Middle frontal gyrus (tissue), 1 donor: ENCODE measurements around the gene RETREG2.
A peak's percentile ranks its signal among the peaks of the same experiment; 100 is the strongest.

Source experiments
- DNase-seq: peaks from one replicate; pipeline ENCODE4 v3.0.0-alpha.2; 2015; ENCODE audit warnings: low spot score; ENCODE audit errors: extremely low spot score

RETREG2 gene, protein sequence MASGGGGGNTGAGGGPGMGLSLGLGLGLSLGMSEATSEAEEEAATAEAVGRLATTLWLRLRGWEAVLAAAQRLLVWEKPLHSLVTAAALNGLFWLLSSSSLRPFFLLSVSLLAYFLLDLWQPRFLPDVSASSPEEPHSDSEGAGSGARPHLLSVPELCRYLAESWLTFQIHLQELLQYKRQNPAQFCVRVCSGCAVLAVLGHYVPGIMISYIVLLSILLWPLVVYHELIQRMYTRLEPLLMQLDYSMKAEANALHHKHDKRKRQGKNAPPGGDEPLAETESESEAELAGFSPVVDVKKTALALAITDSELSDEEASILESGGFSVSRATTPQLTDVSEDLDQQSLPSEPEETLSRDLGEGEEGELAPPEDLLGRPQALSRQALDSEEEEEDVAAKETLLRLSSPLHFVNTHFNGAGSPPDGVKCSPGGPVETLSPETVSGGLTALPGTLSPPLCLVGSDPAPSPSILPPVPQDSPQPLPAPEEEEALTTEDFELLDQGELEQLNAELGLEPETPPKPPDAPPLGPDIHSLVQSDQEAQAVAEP

DNA sequence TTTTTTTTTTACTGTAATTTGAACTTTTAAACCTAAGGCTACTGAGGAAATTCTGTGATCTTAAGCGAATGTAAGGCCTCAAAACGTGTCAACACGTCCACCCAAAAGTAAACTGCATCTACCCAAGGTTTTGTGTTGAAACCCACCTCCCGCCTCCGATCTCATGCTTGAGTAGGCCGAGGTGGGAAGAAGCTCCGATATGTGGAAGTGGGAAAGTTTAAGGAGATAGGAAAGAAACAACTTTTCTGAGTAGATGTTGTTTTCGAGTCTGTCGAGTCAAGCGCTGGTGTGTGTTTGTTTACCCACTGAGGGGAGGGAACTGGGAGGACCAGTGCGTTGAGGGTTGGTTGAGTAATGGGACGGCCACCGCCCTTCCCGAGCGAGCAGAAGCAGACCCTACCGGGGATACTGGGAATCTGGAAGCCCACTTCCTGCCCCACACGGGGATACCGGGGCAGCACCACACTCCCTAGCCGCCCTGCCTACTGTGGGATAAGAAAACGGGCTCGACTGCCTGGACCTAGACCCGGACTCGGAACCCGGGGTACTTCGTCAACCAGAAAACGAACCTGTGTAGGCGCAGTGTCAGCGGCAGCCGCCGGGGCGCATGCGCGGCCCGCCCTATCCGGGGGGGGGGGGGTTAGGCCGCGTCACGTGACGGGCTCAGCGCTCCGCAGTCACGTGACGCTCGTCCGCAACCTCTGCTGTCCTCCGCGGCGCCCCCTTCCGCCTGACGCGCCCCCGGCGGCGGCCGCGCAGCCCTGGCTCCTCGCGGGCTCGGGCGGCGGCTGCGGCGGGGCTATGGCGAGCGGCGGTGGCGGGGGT is at the start of gene RETREG2:
Gene RETREG2, plus strand, starts transcription at position 724 of the 825 bp plus-strand sequence. Its CDS starts 78 bp downstream, at position 802.
- DNase-seq = peak; percentile 83

DNA sequence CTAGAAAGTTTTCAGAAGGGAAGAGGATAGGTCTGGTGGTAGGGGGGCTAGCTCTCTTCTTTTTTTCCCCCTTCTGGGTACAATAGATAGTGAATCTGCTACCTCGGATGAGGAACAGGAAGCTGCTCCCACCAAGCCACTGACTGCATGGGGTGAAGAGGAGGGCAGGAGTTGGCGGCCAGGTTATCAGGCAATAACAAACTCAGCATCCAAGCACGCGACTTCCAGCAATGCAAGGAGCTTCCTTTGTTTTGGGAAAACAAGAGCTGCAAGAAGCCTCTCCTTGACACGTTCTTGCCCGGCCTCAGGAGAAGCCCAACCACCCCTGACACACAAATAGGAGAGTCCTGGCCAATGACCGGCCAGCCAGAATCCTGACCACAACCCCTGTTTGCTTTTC is 49.7 kb upstream of the RETREG2 start:
- DNase-seq = no peak

DNA sequence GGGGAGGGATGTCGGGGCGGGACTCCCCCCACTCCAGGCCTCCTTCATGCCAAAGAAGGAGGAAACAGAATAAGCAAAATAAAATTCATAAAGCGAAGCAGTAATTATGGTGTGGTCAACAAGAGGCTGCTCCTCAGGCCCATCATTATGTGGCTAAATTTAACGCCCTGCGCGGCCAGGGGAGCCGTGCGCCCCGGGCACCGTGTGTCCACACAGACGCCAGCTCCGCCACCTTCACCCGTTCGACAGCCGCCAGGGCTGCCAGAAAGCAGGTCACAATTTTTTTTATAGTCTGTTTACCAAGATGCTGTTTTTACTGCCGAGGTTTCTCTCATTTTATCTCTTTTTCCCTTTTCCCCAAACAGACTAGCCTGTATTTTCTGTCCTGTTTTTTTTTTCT is 48.5 kb upstream of the RETREG2 start:
- DNase-seq = no peak

DNA sequence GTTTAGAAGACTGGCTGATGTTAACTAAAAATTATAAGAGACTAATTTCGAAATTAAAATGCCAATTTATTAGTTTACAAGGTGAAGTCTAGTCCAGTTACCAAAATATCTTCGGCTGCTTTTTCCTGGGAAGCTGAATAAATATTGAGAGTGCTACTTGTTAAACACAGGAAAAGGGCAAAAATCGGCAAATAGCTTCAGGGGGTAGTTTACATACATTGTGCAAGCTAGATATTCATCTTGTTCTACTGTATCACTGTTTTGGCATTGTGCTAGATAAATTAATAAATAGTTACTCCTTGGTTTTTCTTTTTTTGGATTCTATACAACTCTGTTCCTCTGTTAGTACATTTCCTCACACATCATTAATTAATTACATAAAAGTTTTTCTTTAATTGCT is 46.7 kb upstream of the RETREG2 start:
- no peak for DNase-seq

DNA sequence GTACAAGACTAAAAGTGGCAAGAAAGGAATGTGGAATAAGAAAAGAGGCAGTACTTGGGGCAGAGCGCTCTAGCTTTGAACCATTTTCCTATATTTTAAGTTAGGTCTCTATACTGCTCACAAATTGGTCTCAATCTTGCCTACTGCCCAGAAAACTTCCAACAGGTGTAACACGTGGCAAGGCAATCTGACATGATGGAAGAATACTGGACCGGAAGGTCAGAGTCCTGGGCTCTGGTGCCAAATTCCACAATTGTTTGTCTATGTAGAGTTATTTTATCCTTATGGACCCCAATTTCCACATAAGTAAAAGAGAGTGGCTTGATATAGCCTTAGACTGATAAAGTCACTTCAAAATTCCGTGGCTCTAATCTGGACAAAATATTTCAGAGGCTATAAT is 46.3 kb upstream of the RETREG2 start:
- no peak for DNase-seq

DNA sequence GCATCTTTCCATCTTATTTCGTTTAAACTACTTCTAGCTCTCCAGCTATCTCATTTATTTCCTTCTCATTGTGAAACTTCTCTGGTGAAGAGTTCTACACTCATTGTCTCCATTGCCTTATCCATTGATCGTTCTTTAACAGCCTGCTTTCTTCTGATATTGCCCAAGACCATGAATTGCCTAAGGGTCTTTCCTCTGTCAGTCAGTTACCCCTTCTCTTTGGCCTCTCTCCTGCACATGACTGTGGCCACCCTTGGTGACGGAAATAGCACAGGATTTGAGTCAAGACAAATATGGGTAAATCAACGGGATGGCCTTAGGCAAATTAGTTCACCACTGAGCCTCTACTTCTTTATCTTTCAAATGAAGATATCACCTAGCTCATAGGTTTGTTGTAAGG is 44.1 kb upstream of the RETREG2 start:
- no peak for DNase-seq

DNA sequence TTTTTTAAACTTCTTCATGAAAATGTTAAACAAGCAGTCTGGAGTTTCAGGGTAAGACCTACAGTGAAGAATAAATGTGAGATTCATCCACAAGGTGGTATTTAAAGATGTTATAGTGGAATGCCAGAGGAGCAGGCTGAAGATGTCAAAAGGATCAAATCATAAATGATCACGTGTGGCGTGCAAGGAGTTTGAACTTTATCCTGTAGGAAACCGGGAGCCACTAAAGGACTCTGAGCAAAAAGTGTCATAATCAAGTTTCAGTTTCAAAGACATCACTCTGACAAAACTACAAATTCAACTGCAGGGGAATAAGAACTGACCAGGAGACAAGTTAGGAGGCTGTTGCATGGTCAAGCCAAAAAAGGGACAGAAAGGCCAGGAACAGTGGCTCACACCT is 37.4 kb upstream of the RETREG2 start:
- DNase-seq = no peak

DNA sequence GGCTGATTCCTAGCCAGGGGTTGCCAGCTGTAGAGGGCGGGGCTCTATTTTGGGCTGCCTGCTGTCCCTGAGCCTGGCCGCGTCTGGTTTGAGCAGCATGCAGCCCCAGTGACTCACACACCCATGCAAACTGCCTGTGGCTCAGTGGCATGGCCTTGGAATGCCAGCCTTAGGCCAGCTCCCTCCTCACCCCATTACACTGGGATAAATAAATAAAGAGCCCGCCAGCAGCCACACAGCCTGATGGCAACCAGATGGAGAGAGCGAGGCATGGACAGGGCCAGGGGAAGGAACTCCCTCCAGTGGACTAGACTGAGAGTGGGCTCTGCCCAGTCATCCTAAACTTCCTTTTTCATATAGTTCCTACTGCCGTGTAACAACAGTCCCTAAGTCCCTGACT is 35.7 kb upstream of the RETREG2 start:
- no peak for DNase-seq

DNA sequence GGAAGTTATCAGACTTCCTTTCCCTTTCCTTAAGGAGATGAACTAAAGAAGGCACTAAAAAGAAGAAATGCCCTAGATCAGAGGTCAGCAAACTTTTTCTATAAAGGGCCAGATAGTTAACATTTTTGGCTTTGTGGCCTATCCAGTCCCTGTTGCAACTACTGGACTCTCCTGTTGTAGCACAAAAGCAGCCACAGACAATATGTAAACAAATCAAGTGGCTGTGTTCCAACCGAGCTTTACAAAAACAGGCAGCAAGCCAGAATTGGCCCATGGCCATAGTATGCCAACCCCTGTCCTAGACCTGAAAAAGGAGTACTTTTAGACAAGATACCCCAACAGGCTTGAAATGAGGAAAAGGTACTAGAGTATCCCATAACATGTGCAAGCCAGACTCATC is 28.4 kb upstream of the RETREG2 start:
- no peak for DNase-seq

DNA sequence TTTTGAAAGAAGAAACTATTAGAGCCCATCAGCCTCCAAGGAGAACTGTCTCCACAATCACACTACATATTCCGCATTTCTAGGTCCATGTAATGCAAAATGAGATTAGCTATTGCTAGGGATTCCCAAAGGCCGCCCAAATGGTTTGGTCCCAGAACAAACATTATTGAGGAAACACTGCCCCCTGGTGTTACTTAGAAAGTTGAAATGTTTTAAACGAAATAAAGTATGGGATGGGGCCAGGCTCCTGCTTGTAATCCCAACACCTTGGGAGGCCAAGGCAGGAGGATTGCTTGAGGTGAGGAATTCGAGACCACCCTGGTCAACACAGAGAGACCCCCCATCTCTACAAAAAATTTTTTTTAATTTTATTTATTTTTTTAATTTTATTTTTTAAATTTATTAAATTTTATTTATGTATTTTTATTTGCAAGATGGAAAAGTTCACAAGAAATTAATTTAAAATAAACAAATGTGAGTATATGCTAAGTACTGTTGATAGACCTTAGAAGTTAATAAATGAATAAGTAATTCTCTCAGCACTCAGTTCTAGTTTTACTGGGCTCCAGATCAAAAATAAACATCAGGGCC is 22.9 kb upstream of the RETREG2 start:
- peak; percentile 69 for DNase-seq

DNA sequence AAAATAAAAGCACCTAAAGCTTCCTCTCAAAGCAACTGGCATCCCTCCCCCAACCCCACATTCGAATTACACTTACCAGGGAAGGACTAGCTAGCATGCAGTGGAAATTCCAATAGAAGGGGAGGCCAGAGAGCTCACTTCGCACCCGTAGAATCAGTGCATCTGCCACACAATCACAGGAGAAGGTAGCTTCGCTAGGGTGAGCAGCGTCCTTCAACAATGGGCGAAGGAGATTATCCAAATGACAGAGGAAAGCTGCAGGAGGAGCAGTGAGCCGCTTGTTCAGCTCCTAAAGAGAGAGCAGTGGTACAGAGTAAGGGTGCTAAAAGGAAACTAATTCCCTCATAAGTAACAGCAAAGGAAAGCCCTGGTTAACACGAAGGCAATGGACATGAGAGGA is 20.7 kb upstream of the RETREG2 start:
- DNase-seq = no peak

DNA sequence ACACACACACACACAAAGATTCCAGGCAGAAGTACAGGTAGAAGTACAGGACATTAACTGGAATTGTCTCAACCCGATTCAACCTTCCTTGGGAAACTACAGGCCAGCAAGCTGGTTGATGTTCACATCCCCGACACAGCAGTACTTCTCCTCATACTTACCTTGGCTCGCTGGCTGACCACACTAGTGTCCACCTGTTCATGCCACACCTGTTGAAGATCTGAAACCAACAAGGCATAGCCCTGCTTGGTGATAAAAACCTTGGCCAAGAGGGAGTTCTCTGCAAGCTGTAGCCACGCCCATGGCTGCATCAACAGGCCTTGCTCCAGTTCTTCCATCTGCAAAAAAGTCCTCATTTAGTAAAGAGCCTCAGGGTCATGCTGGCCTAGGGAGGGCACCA is 20.1 kb upstream of the RETREG2 start:
- DNase-seq = no peak

DNA sequence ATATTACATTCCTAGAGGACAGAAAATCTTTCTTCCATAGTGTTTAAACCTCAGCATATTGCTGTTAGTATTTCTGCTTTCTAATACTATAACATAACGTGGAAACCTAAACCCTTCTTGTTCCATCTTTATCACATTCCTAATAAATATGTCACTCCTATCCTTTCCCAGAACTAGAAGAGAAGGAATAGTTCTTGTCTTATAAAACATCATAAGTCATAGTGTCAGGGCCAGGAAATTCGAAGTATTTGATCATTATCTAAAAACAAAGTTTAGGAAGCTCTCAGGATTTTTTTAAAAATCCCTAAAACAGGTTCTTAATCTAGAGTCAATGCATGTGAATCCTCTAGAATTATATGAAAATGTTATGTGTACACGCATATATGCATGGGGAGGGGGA is 19.5 kb upstream of the RETREG2 start:
- DNase-seq = no peak

DNA sequence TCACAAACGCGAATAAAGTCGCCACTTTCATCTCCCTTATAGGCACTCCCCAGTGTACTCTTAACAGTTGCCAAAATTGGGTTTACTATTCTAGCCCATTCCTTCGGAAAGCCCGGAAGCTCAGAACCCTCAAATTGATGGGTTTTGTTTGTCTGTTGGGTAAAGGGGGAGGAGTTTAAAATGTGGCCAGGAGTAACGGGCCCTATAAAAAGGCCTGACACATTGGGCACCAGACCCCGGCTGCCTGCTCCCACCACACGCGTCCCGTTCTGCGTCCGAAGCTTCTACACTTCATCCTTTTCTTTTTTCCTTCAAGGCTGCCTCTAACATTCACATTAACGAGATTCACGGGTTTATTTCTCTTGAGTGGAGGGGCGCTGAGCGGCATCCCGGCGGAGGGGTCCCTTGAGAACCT is 18.3 kb upstream of the RETREG2 start:
- no peak for DNase-seq

DNA sequence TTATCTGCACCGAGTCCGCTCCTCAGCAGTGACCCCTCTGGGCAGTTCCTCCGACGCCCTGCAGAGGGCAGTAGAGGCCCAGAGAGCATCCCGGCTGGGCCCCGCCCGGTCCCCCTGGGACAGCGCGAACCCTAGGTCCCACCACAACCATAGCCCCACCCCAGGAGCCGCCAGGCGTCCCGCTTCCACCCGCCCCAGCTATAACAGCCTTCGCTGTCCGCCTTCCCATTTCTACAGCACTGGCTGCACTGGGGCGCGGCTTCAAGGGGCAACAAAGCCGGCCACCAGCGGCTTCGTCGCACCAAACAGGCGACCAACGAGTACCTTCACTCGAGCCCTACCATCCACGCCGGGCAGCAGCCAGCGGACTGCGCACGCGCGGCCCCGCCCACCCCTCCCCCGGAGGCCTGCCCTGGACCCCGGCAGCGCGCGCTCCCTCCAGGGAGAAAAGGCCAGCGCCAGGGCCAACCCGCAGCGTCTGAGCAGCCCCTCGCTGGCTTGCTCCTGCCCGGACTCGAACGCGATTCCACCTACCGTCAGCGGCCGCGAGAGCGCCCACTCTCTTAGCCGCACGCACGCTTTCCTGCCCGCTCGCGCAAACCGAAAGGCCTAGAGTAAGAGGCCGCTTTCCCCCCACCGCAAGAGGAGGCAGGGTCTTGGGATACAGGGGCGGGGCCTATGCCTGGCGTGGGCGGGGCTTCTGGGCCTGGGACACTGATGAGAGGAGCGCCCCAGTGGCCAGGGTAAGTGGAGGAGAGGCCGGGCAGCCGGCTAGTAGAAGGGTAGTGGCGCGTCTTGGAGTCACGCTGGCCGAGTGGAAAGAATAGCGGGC is 17.7 kb upstream of the RETREG2 start, which contains the start of gene NHEJ1:
Gene NHEJ1, minus strand, starts transcription at position 630 of the 832 bp plus-strand sequence. CDS start 2,453 bp downstream, outside the sequence.
- peak; percentile 78 for DNase-seq

DNA sequence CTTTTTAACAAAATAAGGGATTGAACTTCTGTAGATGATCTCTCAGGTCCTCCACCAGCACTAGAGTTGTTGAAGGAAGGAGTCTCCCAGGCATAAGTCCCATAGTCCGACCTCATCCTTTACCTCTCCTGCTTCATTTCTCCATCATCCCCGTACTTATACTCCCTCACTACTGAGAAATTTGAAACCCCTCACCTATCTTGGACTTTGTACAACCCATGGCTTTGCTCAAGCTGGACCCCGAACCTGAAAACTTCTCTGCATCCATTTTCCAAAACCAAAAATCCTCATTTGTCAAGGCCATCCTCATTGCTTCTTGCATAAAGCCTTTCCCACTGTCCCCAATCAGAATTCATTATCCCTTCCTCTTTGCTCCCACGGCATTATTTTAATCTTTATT is 17.0 kb upstream of the RETREG2 start:
- no peak for DNase-seq

DNA sequence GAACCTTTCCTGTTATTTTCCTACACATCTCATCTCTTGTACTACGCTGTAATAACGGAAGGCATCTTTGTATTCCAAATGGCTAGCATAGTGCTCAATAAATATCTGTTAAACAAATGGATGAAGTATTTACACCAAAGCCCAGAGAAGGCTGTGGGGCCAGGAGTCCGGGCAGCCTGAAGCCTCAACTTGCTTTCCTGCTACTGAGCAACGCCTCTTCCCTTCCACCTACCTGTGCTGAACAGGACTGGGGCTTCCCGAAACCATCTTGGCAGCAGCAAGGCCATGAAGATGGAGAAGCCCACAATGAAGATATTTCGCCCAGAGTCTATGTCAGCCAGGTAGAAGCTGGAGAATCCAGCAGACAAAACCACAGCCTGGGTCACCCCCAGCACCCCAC is 14.9 kb upstream of the RETREG2 start:
- DNase-seq = no peak

DNA sequence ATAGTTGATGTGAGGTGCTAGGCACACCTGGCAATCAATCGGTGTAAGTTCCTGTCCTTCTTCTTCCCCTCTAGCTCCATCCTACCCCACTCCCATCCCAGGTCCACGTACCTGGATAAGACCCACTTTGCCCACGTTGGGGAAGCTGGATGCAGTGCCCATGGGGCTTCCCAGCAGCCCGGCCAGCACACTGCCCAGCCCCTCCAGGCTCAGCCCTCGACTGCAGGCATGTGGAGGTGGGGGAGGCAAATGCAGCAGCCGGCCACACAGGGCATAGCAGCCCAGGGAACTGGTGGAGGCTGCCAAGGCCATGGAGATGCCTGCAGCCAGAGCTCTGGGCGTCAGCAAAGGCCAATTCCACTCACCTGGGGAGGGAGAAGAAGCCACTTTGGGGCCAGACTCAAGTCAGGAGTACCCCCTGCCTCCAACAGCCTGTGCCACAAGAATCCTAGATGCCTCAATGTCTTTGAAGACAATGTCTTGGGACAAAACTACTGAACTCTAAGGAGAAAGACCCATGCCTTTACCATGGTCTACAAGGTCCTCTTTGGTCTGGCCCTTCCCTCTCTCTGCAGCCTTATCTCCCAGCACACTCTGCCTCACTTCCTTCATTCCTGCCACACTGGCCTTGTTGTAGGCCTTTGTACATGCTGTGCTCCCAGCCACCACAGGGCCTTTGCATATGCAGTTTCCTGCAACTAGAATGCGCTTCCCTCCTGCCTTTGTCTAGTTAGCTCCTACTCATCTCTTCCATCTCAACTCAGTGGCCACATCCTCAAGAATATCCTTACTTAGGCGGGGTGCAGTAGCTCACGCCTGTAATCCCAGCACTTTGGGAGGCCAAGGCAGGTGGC is 12.8 kb upstream of the RETREG2 start:
- DNase-seq = no peak

DNA sequence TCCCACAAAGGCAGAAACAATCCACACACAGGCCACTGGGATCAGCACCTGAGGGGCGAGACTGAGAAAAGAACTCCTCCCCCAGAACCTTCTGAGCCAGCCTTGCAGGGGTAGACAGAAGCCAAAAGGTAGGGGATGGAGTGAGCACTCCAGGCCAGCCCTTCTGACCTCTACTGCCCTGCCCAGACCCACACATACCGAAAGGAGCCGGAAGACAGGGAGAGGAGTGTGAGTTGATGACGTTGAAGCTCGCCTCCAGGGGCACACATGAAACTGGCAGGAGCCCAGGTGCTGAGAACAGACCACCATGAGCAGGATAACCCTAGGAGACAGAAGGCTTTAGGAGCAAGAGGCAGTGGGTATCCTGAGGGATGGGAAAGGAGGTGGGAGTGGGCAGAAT is 10.1 kb upstream of the RETREG2 start:
- DNase-seq = no peak

DNA sequence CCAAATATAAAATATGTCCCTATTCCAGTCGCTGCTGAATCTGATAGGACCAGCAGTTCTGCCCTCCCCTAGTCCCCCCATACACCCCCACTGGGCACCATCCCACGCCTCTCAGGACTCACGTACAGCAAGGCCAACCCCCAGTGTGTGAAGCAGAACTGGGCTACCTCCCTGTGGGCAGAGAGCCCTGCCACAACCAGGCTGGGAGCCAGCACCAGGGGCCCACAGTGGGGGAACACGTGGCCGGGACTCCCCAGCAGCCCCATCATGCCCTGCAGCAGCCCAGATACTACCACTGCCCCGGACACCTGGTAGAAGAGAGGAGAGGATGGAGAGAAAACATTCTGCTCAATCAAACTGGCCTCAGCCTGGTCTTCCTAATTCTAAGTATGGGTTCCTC is 9.5 kb upstream of the RETREG2 start:
- DNase-seq = no peak
